Measurements from ENCODE around the gene MED13.
"Not testable (repeated sequence)": the region's sequence is repeated elsewhere in the genome, so short reads cannot be mapped to it uniquely, and the experiment has no call there.

Gene MED13

DNA sequence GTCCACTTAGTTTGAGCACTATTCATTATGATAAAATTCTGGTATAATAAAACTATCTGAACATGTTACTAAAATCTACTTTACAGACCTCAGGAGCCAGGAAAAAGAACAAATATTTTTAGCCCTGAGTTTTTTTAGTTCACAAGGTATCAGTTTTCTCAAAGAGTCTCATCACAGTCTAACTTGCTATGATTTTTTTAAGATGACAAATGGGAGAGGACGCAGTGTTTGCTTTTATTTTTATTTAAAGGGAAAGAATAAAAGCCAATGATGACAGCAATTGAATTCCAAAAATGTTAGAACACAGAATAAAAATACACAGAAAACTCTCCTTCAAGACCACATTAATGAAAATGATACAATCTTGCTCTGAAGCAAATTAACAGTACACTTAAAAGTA lies 7.4 kb downstream of the MED13 start:
- no peak for FAIRE-seq

DNA sequence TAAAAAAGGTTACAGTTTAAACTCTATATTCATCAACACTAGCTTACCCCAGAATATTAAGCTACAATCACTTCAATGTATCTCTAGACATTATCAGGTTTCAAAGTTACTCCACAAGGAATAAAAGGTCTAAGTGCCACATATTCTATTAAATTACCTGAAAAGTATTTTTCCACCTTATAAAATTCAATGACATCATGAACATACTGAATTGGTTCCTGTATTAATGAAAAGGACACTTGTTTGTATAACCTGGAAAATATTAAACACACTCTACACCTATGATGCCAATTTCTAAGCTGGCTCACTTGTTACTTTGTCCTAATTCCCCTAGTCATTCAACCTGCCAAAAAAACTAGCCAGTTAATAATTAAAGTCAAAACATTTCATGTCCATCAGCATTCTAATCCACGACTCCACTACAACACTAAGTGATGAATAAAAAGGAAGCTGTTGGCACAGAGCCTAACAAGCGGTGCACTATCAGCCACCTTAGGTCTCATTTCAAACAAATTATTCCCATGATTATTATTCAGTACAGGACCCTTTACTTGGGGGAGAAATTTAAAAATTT lies 12.2 kb downstream of the MED13 start:
- no peak for FAIRE-seq

DNA sequence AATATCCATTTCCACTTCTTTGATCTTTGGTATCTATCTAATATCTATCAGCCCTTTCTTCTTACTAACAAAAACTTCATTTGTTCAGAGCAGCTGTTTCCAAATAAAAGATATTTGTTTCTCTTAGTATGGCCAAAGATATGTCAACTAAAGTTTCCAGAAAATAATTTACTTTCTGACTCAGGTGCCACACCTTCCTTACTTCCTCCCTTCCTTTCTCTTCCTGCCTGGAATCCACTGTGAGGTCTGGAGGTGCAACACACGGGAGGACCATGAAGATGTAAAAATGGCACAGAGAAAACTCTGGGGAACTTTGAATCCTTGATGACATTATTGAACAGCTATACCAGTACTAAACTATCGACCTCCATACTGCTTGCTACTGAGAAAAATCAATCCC lies 14.0 kb downstream of the MED13 start:
- no peak for FAIRE-seq

DNA sequence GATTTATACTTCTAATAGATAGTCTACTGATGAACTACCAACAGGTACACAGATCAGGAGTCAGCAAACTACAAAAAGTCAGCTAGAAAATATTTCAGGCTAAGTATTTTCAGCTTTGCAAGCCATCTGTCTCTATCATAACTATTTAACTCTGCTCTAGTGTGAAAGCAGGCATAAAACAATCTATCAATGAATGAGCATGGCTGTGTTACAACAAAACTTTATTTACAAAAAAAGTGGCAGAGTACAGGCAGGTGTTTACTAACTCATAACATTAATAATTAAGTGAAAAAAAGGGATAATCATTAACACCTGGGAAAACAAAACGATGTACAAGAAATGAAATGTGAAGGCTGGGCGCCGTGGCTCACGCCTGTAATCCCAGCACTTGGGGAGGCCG lies 15.8 kb downstream of the MED13 start:
- FAIRE-seq: no peak

DNA sequence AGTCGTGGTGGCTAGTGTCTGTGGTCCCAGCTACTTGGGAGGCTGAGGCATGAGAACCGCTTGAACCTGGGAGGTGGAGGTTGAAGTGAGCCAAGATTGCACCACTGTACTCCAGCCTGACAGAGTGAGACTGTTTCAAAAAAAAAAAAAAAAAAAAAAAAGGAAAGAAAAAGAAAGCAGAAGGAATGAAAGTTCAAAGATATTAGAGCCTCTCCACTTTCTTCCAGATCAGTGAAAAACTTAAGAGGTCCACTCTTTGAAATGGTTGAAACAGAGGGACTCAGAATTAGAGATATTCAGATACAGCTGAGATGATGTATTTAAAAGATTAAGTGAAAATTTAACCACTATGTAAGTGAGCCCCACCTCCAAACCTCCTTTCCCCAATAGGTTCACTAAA lies 16.8 kb downstream of the MED13 start:
- no peak for FAIRE-seq

DNA sequence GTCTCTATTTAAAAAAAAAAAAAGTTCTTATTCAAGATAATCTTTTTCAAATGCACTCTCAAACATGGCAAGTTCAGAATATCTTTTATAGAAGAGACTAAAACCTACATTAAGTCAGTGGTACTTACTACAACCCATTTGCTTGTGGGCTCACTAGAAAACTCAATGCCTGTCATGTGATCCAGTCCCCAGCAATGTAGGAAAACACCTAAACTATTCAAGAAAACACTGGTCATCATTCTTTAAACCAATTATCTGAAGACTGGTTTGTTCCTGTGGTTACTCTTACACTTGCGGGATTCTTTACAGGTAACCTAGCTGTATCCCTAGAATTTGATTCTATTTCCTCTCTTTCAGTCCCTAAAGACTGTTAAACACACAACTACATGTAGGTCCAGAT lies 19.6 kb downstream of the MED13 start:
- no peak for FAIRE-seq

DNA sequence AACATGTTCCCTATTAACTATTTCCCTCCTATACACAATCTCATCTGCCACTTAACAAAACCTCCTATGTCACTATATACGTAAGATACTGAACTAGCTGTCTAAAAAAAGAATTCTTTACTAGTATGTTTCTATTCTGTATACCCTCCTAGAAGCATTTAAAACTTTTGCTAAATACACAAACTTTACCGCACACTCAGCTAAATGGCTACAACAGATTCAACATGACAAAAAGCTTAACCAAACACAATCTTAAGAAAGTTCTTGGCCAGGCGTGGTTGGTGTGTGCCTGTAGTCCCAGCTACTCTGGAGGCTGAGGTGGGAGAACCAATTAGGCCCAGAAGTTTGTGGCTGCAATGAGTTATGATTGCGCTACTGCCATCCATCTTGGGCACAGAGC lies 20.0 kb downstream of the MED13 start:
- no peak for FAIRE-seq

DNA sequence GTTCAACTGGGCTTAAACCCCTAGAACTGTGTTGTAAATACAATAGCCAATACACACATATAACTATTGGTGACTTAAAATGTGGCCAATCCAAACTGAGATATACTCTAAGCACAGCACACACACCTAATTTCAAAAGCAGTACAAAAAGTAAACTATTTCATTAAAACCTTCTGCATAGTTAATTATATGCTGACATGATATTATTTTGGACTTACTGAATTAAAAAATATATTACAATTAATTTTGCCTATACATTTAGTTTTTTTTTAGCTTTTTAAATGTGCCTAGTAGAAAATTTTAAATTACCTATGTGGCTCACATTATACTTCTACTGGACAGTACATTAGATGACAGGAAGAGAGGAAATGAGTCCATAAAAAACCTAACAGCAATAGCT lies 21.5 kb downstream of the MED13 start:
- no peak for FAIRE-seq

DNA sequence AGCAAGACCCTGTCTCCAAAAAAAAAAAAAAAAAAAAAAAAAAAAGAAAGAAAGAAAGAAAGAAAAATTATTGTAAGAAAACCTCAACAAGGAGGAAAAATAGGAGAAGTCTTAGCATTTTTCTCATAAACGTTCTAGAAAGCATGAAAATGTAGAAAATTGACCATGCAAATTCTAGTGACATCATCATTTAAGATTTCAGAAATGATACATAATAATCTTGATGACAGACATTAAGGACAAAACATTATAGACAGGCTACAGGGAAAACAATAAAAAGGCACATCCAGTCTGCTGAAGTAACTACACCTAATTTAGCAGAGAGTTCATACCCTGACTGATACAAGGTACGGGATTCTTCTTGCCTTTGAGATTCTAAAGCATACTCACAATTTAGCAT lies 21.9 kb downstream of the MED13 start:
- no peak for FAIRE-seq

DNA sequence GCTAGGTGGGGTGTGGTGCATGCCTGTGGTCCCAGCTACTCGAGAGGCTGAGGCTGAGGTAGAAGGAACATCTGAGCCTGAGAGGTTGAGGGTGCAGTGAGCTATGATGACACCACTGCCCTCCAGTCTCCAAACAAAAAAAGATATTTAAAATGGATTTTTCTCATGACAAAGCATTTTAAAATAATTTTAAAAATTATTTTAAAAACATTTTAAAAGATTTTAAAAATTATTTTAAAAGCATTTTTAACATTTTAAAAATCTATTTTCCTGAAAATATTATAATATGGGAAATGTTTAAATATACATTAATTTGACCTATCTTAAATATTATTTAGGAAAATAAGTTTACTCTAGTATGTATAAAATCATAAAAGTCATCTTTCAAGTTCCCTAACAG lies 26.8 kb downstream of the MED13 start:
- FAIRE-seq: peak; percentile 95

DNA sequence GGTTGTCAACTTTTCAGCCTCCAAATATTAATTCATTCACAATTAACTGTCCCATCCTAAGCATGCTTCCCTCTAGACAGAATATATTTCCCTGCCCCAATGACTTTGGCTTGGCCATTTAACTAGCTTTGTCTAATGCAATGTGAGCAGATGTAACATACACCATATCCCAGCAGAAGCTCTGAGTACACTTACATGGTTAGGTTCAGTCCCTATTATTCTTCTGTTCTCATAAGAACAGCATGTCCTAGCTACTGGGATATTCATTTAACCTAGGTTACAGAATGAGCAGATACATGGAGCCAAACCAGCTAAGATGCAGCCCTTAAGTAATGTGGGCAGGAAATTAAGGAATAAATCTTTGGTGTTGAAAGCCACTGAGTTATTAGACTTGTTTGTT lies 31.8 kb downstream of the MED13 start:
- FAIRE-seq: no peak

DNA sequence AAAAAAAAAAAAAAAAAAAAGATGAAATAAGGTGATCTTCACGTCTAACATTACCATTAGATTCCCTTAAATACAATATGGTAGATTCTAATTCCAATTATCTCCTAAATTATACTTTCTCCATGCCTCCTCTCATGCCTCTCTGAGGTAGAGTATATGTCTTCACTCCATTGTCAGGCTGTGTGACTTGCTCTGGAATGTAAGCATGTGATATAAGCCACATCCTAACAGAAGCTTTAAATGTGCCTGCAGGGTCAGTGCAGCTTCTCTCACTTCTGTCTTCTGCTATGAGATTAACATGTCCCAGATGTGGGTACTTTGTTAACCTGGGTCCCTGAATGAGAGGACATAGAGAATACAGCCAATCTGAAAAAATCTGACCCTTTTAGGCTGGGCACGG lies 32.6 kb downstream of the MED13 start:
- FAIRE-seq: no peak

DNA sequence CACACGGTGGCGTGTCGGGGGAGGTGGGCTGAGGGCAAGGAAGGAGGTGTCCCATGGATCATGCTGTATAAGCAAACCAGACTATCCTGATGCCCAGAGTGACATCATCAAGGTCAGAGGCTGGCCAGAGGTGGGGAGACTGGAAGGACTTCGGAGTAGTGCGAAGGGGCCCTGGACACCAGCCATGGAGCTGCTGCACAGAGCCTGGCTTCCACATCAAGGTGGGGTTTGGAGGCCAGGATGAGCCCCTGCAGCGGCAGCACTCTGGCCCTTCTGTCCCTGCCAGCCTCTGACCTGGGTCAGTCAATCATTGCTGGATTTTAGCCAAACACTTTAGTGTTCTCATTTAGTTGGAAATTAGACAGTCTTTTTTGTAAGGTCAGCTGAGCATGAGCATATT lies 34.8 kb downstream of the MED13 start:
- no peak for FAIRE-seq

DNA sequence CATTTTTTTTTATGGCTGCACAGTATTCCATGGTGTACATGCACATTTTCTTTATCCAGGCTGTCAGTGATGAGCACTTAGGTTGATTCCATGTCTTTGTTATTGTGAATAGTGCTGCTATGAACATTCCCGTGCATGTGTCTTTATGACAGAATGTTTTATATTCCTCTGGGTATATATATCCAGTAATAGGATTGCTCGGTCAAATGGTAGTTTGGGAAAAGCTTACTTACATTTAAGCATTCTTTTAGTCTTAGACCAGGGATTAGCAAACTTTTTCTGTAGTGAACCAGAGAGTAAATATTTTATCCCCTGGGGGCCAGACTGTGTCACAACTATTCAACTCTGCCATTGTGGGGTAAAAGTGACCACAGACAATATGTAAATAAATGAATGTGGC lies 40.2 kb downstream of the MED13 start:
- FAIRE-seq: no peak

DNA sequence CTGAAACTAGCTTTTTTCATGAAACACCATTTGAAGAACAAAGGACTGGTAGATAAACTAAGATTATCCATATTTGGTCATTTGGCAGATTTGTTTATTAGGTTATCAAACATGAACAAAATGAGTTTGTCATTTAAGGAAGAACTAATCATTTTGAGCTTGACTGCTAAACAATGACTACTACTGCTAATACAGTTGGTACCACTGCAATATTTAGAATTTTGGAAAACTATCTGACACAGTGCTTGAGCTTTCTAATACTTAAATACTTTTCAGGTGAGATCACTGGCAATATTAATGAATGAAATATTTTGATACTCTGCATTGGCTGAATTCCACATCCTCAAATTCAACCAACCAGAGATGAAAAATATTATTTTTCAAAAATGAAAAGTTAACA lies 47.2 kb downstream of the MED13 start:
- no peak for FAIRE-seq

DNA sequence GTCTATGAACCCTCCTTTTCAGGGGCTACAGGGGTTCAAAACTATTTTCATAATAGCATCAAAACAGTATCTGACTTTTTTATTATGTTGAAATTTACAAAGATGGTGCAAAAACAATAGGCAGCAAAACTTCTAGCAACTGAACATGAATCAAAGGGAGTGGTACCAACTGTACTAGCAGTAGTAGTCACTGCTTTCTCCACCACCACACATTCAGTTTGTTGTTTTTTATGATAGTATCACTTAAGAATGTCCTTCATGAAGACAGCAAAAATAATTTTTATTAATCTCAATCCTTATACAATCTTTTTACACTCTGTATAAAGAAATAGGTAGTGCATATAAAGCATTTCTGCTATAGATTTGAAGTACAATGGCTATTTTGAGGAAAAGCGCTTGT lies 47.6 kb downstream of the MED13 start:
- no peak for FAIRE-seq

DNA sequence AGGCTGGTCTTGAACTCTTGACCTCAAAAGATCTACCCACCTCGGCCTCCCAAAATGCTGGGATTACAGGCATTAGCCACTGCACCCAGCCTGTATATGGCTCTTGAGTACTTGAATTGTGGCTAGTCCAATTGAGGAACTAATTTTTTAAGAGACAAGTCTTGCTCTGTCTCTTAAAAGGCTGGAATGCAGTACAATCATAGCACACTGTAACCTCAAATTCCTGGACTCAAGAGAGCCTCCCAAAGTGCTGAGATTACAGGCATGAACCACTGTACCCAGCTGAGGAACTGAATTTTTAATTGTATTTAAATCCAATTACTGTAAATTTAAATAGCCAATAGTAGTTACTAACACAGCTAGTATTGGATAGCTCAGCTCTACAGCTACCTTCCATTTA lies 50.6 kb downstream of the MED13 start:
- no peak for FAIRE-seq

DNA sequence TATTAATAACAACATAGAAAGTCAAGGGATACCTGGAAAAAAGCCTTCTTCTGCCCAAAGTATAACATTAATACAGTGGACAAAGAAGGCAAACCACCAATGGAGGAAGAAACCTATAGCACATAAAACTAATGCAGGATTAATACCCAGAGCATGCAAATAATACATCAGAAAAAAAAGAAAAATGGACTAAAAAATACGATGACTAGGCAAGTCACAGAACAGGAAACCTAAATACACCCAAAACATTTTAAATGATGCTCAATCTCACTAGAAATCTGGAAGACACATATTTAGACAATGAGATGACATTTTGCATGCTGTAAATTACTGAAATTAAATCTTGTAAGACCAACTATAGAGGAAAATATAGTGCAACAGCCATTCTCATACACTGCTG lies 55.9 kb downstream of the MED13 start:
- FAIRE-seq: no peak

DNA sequence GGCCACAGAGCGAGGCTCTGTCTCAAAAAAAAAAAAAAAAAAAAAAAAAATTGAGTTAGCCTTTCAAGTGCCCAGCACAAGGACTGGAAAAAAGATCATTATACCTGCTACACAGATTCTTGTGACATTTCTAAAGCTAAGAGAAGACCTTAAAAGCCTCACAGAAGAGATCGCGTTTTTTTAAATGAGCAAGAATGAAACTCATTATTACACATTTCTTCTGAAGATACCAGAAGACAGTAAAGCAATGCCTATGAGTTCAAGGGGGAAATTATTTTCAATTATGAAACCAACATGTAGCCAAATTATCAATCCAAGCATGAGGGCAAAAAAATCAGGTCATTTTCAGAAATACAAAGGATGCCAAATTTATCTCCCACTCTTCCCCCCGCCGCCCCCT lies 56.8 kb downstream of the MED13 start:
- no peak for FAIRE-seq

DNA sequence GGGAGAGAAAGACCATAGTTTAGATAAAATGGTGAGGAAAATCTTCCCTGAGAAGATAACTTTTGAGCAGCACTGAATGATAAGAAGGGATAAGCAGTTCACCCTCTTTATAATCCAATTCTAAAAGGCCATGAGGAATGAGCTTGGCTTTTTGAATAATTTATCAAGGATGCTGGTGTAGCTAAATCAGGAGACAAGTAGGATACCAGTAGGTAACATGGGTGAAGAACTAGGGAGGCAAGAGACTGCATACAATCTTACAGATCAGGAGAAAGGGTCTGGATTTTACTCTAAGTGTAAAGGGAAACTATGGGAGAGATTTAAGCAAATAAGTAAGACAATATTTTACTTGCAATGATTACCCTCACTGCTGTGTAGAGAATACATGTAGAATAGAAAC lies 60.7 kb downstream of the MED13 start:
- FAIRE-seq: no peak

DNA sequence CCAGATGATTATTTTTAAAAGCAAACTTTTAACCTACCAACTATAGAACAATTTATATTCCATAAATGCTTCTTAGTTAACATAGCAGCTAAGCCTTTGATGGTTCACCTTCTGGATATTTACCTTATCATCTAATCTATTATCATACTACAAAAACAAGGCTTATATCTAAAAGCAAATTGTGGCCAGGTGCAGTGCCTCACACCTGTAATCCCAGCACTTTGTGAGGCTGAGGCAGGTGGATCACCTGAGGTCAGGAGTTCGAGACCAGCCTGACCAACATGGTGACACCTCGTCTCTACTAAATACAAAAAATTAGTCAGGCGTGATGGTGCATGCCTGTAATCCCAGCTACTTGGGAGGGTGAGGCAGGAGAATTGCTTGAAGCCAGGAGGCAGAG lies 61.9 kb downstream of the MED13 start:
- FAIRE-seq: not testable (repeated sequence)

DNA sequence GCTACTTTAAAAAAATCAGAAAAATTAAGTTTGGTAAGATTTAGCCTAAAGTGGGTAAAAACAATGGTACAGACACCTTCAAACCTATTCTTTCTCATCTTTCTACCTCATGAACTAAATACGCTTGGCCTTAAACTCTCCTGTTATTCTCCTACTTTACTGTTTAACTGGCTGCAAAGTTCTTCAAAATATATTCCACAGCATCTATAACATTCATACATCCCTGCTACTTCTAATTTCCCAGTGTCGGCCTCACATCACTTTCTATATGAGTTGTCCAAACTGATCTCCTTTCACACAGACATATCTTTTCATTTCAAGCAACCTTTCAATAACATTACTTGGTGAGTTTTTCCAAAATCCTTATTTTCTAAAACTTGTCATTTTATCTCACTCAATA lies 64.0 kb downstream of the MED13 start:
- no peak for FAIRE-seq

DNA sequence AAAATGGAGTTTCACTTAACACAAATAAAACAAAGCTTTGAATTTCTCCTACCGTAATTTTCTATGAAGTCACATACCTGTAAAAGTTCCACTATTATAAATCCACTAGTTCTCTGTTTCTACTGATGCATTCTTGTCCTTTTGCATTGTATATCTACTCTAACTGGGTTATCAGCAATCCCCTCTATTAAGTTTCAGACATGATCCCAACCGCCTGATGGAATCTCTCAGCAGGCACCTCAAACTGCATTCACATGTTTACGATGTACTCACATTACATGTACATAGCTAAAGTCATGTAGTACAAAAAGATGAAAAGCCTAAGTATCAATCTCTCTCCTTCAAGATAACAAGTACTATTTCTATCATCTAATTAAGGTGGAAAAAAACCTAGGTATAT lies 64.9 kb downstream of the MED13 start:
- no peak for FAIRE-seq

DNA sequence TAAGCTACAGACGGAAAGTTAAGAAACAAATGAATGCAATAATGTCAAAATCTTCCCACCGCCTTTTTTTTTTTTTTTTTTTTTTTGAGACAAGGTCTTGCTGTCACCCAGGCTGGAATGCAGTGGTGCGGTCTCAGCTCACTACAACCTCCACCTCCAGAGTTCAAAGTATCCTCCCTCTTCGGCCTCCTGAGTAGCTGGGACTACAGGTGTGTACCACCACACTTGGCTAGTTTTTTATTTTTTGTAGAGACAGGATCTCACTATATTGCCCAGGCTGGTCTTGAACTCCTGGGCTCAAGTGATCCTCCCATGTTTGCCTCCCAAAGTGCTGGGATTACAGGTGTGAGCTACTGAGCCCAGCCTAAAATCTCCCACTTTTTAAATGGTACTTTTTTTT lies 66.5 kb downstream of the MED13 start:
- not testable (repeated sequence) for FAIRE-seq

DNA sequence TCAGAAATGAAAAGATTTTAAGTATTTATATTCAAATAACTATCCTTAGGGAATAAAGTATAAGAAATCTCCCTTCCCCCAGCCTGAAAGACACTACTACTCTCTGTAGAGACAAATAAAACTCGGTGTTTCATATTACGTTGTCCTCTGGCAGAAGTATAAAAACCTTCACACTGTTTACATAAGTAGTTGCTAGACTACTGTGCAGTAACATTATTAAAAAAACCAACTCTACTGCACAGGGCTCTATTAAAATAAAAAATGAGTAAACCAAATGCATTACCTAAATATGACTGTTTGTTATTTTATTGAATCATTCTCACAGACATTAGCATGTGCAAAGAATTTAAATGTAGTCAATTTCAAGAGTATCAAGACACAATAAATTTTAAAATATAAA lies 67.4 kb downstream of the MED13 start:
- FAIRE-seq: no peak
